ENCODE results near the gene DLL3.
"Not testable (repeated sequence)": the region's sequence is repeated elsewhere in the genome, so short reads cannot be mapped to it uniquely, and the experiment has no call there.

DNA sequence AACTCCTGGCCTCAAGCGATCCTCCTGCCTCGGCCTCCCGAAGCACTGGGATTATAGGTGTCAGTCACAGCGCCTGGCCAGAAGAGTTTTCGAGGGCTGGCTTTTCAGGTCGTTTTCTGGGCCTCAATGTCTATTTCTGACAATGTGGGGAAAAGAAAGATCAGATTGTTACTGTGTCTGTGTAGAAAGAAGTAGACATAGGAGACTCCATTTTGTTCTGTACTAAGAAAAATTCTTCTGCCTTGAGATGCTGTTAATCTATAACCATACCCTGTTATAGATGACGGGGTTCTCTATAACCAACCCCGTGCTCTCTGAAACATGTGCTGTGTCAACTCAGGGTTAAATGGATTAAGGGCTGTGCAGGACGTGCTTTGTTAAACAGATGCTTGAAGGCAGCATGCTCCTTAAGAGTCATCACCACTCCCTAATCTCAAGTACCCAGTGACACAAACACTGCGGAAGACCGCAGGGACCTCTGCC lies 19.4 kb upstream of the DLL3 start:
- TF ChIP-seq, protein P1, sequence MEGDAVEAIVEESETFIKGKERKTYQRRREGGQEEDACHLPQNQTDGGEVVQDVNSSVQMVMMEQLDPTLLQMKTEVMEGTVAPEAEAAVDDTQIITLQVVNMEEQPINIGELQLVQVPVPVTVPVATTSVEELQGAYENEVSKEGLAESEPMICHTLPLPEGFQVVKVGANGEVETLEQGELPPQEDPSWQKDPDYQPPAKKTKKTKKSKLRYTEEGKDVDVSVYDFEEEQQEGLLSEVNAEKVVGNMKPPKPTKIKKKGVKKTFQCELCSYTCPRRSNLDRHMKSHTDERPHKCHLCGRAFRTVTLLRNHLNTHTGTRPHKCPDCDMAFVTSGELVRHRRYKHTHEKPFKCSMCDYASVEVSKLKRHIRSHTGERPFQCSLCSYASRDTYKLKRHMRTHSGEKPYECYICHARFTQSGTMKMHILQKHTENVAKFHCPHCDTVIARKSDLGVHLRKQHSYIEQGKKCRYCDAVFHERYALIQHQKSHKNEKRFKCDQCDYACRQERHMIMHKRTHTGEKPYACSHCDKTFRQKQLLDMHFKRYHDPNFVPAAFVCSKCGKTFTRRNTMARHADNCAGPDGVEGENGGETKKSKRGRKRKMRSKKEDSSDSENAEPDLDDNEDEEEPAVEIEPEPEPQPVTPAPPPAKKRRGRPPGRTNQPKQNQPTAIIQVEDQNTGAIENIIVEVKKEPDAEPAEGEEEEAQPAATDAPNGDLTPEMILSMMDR (IDR thresholded peaks at IDR 0.05), result not testable (repeated sequence)
- not testable (repeated sequence) for TF ChIP-seq POLR2A (IDR thresholded peaks at IDR 0.05)
